K562 (cell line): ENCODE measurements around the gene FMR1. TPM values are rescaled to one million over a fixed set of nuclear protein-coding genes. Genes with fewer than 3 reads are reported as not detected.

Experiments used
- ATF1 ChIP-seq, 2 experiments: fragments of 450-650 bp in 1 of 2; IDR thresholded peaks; 2 replicates each; pipeline ENCODE4 v1.6.1; 2016; ENCODE audit warnings: missing compliant biosample characterization in 1 of 2, missing genetic modification characterization in 1 of 2
- CCNT2 ChIP-seq: IDR thresholded peaks from 2 replicates; pipeline ENCODE4 v1.6.1; 2011; ENCODE audit warnings: borderline replicate concordance, low read depth, mild to moderate bottlenecking, moderate library complexity, mixed read lengths, low read length; ENCODE audit not compliant: insufficient read length; ENCODE audit errors: extremely low read depth
- CSDE1 ChIP-seq, 2 experiments: fragments of 450-650 bp; IDR thresholded peaks; 2 replicates each; pipeline ENCODE4 v1.6.1; 2016; ENCODE audit warnings: mild to moderate bottlenecking in 1 of 2
- ESRRA ChIP-seq: fragments of 450-650 bp; IDR thresholded peaks from 2 replicates; pipeline ENCODE4 v1.6.1; 2014; ENCODE audit warnings: low read depth, mild to moderate bottlenecking, moderate library complexity, borderline replicate concordance
- FOXJ2 ChIP-seq: fragments of 200-800 bp; sonication (Bioruptor generic); IDR thresholded peaks from 2 replicates; pipeline ENCODE4 v1.6.1; 2016; ENCODE audit warnings: missing genetic modification characterization, missing compliant biosample characterization
- GABPA ChIP-seq: fragments of 200-800 bp; sonication (Bioruptor generic); conservative IDR thresholded peaks from 2 replicates; pipeline ENCODE4 v1.6.1; 2016; ENCODE audit warnings: low read depth, missing genetic modification characterization, missing compliant biosample characterization
- HSF4 ChIP-seq: fragments of 250-450 bp; sonication (Bioruptor Pico); IDR thresholded peaks from 2 replicates; pipeline ENCODE4 v2.1.2; 2022; ENCODE audit warnings: mild to moderate bottlenecking, moderate library complexity, borderline replicate concordance
- PHTF2 ChIP-seq: fragments of 250-450 bp; sonication (Bioruptor Pico); IDR thresholded peaks from 2 replicates; pipeline ENCODE4 v1.5.0; 2021; ENCODE audit warnings: mild to moderate bottlenecking
- POLR2G ChIP-seq: fragments of 200-400 bp; formaldehyde crosslinking; IDR thresholded peaks from 2 replicates; pipeline ENCODE4 v1.6.1; 2017; ENCODE audit warnings: low read depth, mild to moderate bottlenecking, antibody characterized with exemption, low read length, moderate library complexity
- SIN3A ChIP-seq, 2 experiments: fragments of 150-350 bp in 1 of 2; IDR thresholded peaks; 2 replicates each; pipeline ENCODE4 v1.6.1; 2011 to 2016; ENCODE audit warnings: borderline replicate concordance in 2 of 2, low read depth in 2 of 2, low read length in 2 of 2, mild to moderate bottlenecking in 2 of 2, moderate library complexity in 2 of 2; ENCODE audit not compliant: control insufficient read depth in 1 of 2
- SRSF1 ChIP-seq: fragments of 200-400 bp; formaldehyde crosslinking; IDR thresholded peaks from 2 replicates; pipeline ENCODE4 v1.6.1; 2017; ENCODE audit warnings: mild to moderate bottlenecking, low read depth, low read length, moderate library complexity
- TBP ChIP-seq: optimal IDR thresholded peaks from 2 replicates; pipeline ENCODE3; 2011; ENCODE audit warnings: low read depth, low read length, improper control_type of control experiment
- ZBED1 ChIP-seq: IDR thresholded peaks from 2 replicates; pipeline ENCODE4 v1.6.1; 2014
- ZNF253 ChIP-seq: fragments of 250-450 bp; sonication (Bioruptor Pico); conservative IDR thresholded peaks from 2 replicates; pipeline ENCODE4 v1.6.1; 2021; ENCODE audit warnings: mild to moderate bottlenecking
- ZNF695 ChIP-seq: fragments of 450-650 bp; formaldehyde crosslinking; IDR thresholded peaks from 2 replicates; pipeline ENCODE4 v1.4.0; 2020; ENCODE audit warnings: mild to moderate bottlenecking, moderate library complexity
- polyA plus RNA-seq, 8 experiments: library from polyadenylated mRNA; depleted of rRNA in 4 of 8; stranded (reverse) in 5 of 8; unstranded in 3 of 8; fragments of >200 nt; fragmentation: Nextera tagmentation in 2 of 8; fragmentation: Illumina TruSeq in 1 of 8; extraction: Ambion mirVana in 2 of 8; extraction: Trizol in 1 of 8; gene quantifications; 2 replicates each; pipeline versions ENCODE4 v1.2.1 to v1.2.3, GENCODE V29; 2011 to 2014; ENCODE audit warnings: inconsistent platforms in 1 of 8, missing spikeins in 1 of 8
- total RNA-seq, 7 experiments: library from RNA; depleted of rRNA in 6 of 7; stranded (reverse); fragments of >200 nt in 6 of 7; fragmentation: Illumina TruSeq in 2 of 7; extraction: Trizol in 2 of 7; gene quantifications; 2 replicates each; pipeline versions ENCODE4 v1.2.1 to v1.2.3, GENCODE V29; 2011 to 2021; ENCODE audit warnings: low replicate concordance in 1 of 7
- TF ChIP-seq, protein P1 (sequence below), 2 experiments: IDR thresholded peaks; 2 replicates each; pipeline ENCODE4 v1.6.1; 2012; ENCODE audit warnings: improper control_type of control experiment in 2 of 2, low read depth in 2 of 2, low read length in 2 of 2, borderline replicate concordance in 1 of 2
- TF ChIP-seq, protein P2 (sequence below), 2 experiments: fragments of 450-650 bp; conservative IDR thresholded peaks; 2 replicates each; pipeline ENCODE4 v1.6.1; 2017; ENCODE audit warnings: mild to moderate bottlenecking in 2 of 2, moderate library complexity in 2 of 2
- TF ChIP-seq, protein P3 (sequence below): sonication (generic); formaldehyde crosslinking; IDR thresholded peaks from 2 replicates; pipeline ENCODE4 v1.5.0; 2020; ENCODE audit warnings: missing genetic modification reagents
- TF ChIP-seq, protein P4 (sequence below): sonication (generic); formaldehyde crosslinking; IDR thresholded peaks from 2 replicates; pipeline ENCODE4 v1.4.0; 2020; ENCODE audit warnings: mild to moderate bottlenecking, missing genetic modification reagents

Gene FMR1
- total and polyA plus RNA-seq, 9 of the 15 experiments (the other 6 are each of a cell fraction or from before 2014, with no cell fraction given), result 4.8 to 26.5 (median 20.5) TPM

DNA sequence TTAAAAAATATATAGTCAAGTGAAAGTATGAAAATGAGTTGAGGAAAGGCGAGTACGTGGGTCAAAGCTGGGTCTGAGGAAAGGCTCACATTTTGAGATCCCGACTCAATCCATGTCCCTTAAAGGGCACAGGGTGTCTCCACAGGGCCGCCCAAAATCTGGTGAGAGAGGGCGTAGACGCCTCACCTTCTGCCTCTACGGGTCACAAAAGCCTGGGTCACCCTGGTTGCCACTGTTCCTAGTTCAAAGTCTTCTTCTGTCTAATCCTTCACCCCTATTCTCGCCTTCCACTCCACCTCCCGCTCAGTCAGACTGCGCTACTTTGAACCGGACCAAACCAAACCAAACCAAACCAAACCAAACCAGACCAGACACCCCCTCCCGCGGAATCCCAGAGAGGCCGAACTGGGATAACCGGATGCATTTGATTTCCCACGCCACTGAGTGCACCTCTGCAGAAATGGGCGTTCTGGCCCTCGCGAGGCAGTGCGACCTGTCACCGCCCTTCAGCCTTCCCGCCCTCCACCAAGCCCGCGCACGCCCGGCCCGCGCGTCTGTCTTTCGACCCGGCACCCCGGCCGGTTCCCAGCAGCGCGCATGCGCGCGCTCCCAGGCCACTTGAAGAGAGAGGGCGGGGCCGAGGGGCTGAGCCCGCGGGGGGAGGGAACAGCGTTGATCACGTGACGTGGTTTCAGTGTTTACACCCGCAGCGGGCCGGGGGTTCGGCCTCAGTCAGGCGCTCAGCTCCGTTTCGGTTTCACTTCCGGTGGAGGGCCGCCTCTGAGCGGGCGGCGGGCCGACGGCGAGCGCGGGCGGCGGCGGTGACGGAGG is at the start of gene FMR1 (continued):
- TF ChIP-seq ATF1 (CRISPR knock-in tag; IDR thresholded peaks at IDR 0.05), result no peak
- TF ChIP-seq ATF1 (tag; IDR thresholded peaks at IDR 0.05), result peak; percentile 26; the same call in 1 of the 2 replicates
- TF ChIP-seq, protein P1, sequence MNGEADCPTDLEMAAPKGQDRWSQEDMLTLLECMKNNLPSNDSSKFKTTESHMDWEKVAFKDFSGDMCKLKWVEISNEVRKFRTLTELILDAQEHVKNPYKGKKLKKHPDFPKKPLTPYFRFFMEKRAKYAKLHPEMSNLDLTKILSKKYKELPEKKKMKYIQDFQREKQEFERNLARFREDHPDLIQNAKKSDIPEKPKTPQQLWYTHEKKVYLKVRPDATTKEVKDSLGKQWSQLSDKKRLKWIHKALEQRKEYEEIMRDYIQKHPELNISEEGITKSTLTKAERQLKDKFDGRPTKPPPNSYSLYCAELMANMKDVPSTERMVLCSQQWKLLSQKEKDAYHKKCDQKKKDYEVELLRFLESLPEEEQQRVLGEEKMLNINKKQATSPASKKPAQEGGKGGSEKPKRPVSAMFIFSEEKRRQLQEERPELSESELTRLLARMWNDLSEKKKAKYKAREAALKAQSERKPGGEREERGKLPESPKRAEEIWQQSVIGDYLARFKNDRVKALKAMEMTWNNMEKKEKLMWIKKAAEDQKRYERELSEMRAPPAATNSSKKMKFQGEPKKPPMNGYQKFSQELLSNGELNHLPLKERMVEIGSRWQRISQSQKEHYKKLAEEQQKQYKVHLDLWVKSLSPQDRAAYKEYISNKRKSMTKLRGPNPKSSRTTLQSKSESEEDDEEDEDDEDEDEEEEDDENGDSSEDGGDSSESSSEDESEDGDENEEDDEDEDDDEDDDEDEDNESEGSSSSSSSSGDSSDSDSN (IDR thresholded peaks at IDR 0.05; ENCODE audit: borderline replicate concordance in 1 of 2, low read depth in 2 of 2, low read length in 2 of 2), result 0 out of 4 replicates have a peak, but pooled peaks of 1 of the 2 experiments have one; percentile 14
- TF ChIP-seq CCNT2, result peak; percentile 19
- TF ChIP-seq GABPA (tag), result peak; percentile 52
- TF ChIP-seq ZBED1, result no peak
- TF ChIP-seq, protein P2, sequence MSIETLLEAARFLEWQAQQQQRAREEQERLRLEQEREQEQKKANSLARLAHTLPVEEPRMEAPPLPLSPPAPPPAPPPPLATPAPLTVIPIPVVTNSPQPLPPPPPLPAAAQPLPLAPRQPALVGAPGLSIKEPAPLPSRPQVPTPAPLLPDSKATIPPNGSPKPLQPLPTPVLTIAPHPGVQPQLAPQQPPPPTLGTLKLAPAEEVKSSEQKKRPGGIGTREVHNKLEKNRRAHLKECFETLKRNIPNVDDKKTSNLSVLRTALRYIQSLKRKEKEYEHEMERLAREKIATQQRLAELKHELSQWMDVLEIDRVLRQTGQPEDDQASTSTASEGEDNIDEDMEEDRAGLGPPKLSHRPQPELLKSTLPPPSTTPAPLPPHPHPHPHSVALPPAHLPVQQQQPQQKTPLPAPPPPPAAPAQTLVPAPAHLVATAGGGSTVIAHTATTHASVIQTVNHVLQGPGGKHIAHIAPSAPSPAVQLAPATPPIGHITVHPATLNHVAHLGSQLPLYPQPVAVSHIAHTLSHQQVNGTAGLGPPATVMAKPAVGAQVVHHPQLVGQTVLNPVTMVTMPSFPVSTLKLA (conservative IDR thresholded peaks at IDR 0.05), result peak; percentile 60 to 77; a peak in 3 of 4 replicates
- TF ChIP-seq CSDE1 (IDR thresholded peaks at IDR 0.05), result no peak
- no peak for TF ChIP-seq SIN3A (IDR thresholded peaks at IDR 0.05; ENCODE audit: borderline replicate concordance in 2 of 2, control insufficient read depth in 1 of 2, low read depth in 2 of 2, low read length in 2 of 2)
- peak; percentile 75 for TF ChIP-seq POLR2G
- TF ChIP-seq, protein P3, sequence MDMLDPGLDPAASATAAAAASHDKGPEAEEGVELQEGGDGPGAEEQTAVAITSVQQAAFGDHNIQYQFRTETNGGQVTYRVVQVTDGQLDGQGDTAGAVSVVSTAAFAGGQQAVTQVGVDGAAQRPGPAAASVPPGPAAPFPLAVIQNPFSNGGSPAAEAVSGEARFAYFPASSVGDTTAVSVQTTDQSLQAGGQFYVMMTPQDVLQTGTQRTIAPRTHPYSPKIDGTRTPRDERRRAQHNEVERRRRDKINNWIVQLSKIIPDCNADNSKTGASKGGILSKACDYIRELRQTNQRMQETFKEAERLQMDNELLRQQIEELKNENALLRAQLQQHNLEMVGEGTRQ (CRISPR knock-in tag), result peak; percentile 94
- TF ChIP-seq ZNF253 (CRISPR knock-in tag), result no peak
- 0 out of 2 replicates have a peak, but pooled peaks have one; percentile 11 for TF ChIP-seq ESRRA
- TF ChIP-seq HSF4, result no peak
- TF ChIP-seq, protein P4, sequence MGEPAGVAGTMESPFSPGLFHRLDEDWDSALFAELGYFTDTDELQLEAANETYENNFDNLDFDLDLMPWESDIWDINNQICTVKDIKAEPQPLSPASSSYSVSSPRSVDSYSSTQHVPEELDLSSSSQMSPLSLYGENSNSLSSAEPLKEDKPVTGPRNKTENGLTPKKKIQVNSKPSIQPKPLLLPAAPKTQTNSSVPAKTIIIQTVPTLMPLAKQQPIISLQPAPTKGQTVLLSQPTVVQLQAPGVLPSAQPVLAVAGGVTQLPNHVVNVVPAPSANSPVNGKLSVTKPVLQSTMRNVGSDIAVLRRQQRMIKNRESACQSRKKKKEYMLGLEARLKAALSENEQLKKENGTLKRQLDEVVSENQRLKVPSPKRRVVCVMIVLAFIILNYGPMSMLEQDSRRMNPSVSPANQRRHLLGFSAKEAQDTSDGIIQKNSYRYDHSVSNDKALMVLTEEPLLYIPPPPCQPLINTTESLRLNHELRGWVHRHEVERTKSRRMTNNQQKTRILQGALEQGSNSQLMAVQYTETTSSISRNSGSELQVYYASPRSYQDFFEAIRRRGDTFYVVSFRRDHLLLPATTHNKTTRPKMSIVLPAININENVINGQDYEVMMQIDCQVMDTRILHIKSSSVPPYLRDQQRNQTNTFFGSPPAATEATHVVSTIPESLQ (CRISPR knock-in tag), result no peak; the same call in 1 of the 2 replicates
- TF ChIP-seq SRSF1, result no peak
- peak; percentile 92 for TF ChIP-seq TBP
- no peak for TF ChIP-seq PHTF2 (CRISPR knock-in tag)
- peak; percentile 79 for TF ChIP-seq FOXJ2
- TF ChIP-seq ZNF695 (CRISPR knock-in tag), result no peak
